NCI-H1105 treated with DMSO at 0.1 percent for 48 hours (cell line): ENCODE data around the gene SYT2.
A peak's percentile ranks its signal among the peaks of the same experiment; 100 is the strongest.

Source experiments
- DNase-seq: peaks from one replicate; lab custom pipeline; 2025; lab: John Stamatoyannopoulos, UW

Gene SYT2

DNA sequence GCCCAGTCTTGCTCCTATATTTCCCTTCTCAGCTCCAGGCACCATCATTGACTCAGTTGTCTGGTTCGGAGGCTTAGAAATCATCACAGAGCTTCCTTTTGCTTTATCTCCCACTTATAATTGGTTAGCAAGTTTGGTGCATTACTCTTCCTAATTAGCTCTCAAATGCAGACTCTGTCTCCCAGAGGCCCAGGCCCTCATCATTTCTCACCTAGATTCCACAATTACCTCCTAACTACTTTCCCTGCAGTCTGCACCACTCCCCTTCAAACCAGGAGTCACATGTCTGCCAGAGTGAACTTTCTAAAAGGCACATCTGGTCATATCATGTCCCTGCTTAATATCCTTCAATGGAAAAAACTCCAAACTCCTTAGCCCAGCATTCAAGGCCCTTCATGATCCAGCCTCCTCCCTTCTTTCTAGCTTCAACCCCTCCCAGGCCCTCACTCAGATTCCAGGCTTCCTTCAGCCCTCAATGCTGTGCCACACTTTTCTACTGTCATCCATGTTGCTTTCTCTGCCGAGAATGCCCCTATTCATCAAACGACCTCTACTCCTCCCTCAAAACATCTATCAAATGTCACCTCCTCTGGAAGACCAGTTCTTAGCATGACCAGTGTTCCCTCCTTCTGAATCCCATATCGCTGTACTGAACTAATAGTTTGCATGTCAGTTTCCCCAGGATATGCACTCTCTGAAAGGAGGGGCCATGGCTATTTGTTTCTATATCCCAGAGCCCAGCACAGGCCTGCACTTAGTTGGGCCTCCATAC is 30.7 kb downstream of the SYT2 start:
- DNase-seq, result no peak

DNA sequence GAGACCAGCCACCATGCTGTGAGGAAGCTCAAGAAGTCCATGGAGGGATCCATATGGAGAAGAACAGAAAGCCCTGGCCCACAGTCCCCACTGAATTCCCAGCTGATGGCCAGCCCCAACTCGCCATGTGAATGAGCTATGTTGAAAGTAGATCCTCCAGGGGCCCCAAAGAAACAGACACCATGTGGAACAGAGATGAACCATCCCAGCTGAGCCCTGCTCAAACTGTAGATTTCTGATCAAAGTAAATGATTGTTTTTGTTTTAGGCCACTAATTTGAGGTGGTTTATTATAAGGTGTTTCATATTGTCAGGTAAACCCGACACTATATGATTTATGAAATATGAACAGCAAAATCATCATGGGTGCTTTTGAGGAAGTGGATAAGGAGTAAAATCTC is 32.8 kb downstream of the SYT2 start:
- DNase-seq, result no peak

DNA sequence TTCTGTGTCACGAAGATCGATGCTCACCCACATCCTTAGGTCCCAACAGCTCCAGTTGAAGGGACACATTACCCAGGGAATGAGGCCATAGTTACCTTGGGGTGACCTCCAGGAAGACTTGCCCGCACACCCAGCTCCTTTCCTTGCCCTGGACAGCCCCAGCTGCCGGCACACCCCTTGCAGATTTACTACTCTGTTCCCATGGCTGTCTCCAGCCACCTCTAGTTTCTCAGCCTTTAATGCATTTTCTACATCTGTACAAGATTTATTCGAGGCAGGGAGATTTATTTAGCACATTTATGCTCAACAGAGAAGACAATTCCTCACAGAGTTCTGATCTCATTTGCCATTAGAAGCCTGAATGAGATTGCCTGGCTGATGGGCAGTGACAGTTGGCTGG is 36.7 kb downstream of the SYT2 start:
- DNase-seq, result no peak

GRCh38 chr1:202671399-202671798 is 38.9 kb downstream of the SYT2 start:
- no peak for DNase-seq

DNA sequence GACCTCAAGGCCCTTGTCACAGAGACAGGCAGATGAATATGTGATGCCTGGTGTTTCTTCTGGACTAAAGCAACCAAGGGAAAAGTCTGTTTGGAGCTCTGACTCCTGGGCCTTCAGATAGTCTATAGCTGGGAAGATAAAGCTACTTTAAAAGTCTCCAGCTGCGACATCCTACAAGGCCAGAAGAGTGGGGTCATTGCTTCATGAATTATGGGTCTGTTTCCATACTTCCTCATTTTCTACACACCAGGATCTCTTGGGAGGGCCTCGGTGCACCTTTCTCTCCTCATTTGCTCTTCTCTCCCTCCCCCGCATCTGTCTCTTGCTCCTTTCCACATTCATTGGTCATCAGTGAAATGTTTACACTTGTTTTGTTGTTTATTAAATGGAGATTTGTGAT is 44.8 kb downstream of the SYT2 start:
- DNase-seq, result no peak

DNA sequence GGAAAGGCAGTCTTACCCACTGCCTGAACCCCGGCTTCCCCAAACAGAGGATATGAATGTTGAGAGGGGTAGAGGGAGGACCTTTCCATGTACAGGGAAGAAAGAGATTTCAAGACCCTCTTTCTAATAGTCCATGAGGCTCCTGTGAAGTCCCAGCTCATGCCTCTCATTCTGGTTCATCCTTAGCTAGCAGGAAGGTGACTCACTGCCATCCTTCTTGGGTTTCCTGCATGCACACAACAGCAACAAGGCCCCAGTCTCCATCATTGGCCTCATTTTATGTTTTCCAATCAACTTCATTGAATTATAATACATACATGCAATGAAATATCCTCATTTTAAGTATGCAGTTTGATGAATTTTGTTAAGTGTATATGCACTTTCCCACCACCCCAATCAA is 46.2 kb downstream of the SYT2 start:
- no peak for DNase-seq

GRCh38 chr1:202663131-202663530 is 47.1 kb downstream of the SYT2 start:
- no peak for DNase-seq

GRCh38 chr1:202662081-202662480 is 48.2 kb downstream of the SYT2 start:
- DNase-seq, result peak; percentile 63

GRCh38 chr1:202661136-202661845 is 49.0 kb downstream of the SYT2 start:
- no peak for DNase-seq

DNA sequence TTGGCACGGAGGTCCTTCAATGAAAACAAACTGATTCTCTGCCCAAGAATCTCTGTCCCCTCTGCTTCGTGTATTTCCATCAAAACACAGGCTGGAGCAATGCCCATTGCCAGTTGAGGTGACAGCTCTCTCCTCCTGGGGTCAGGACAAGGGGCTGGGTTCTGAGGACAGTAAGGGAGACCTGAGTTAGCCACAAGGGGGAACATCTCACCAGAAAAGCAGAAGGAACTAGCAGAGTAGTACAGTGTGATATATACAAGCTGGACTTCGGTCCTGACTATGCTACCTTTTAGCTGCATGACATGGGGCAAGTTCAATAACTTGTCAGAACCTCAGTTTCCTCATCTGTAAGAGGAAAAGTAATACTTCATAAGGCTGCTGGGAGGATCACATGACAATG is 50.3 kb downstream of the SYT2 start:
- no peak for DNase-seq

GRCh38 chr1:202659541-202659940 is 50.7 kb downstream of the SYT2 start:
- no peak for DNase-seq

DNA sequence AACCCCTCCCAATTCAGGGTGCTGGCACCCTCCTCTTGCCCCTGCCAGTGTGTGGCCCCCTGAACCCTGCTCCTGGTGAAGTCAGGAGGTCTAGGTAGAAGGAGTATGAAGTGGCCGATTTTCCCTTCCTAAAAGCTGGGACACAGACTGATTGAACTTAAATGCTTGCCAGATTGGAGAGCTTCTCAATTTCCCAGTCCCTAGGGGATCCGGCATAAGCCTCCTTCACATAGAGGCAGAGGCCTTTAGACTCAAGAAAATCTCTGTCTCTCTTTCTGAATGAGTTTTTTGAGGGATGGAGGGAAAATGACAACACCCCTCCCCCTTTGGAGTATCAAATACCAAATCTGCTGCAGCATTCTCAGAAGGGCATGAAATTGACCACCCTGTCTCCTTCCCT is 51.5 kb downstream of the SYT2 start:
- DNase-seq, result no peak

DNA sequence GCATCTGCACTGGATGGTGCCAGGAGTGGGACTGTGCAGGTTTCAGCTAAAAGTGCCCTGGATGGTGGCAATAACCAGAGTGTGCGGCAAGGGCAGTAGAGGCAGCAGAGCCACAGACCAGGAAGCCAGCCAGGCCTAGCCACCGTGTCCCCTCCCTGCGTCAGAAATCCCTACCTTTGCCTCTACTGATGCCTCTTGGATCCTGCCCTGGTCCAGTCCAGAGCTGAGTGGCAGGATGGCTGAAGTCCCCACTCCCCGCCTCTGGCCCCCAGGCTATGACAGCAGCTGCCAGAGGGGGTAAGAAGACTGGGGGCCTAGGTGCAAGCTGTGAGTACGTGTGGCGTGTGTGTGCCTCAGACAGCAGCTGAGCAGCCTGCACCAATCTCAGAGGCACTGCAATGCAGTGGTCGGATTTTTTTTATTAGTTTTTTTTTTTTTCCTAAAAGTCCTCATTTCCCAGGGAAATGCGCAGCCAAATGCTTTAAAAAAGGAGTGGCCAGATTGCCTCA is 51.9 kb downstream of the SYT2 start:
- no peak for DNase-seq

- no peak for DNase-seq
Observed at GRCh38 chr1:202656951-202657646, 53.2 kb downstream of the SYT2 start.

DNA sequence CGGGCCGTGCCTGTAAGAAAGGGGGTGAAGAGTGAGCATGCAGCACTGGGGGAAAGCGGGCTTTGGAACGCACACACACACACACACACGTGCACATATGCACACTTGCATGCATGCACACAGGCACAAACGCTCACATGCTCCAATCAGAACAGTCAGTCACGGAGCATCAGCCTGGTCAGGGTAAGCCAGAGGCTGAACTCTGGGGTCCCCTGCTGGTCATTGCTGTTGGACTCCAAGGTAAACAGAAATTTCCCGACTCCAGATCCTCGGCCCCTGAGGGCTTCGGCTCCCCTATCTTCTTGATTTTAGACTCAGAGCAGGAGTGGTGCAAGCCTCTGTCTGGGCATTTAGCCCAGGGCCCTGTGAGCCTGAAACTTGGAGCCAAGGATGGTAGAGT is 54.2 kb downstream of the SYT2 start:
- DNase-seq, result no peak

GRCh38 chr1:202654079-202654478 is 56.2 kb downstream of the SYT2 start:
- DNase-seq, result no peak

- DNase-seq, result no peak
Observed at GRCh38 chr1:202649553-202650392, 60.5 kb downstream of the SYT2 start.

GRCh38 chr1:202648605-202649226 is 61.5 kb downstream of the SYT2 start:
- DNase-seq, result no peak

DNA sequence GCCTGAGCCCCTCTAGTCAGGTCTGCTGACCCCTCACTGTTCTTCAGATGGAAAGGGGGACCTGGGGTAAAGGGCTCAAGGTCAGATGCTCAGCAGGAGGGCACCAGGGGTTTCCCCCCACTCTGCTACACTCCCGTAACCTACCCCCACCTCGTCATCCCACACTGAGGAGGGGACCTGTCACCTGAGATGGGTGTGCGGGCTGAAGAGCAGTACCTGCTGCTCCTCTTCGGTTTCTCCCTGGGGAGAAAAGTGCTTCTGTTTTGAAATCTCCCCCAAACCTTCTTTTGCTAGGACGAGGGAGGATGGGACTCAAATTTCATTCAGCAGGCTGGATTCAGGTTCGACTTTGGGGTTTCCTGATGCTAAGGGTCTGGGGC is 65.2 kb downstream of the SYT2 start:
- DNase-seq, result no peak

- DNase-seq, result no peak
Observed at GRCh38 chr1:202644219-202645096, 65.8 kb downstream of the SYT2 start.
